Measurements from ENCODE around the gene IGFBP2.

DNA sequence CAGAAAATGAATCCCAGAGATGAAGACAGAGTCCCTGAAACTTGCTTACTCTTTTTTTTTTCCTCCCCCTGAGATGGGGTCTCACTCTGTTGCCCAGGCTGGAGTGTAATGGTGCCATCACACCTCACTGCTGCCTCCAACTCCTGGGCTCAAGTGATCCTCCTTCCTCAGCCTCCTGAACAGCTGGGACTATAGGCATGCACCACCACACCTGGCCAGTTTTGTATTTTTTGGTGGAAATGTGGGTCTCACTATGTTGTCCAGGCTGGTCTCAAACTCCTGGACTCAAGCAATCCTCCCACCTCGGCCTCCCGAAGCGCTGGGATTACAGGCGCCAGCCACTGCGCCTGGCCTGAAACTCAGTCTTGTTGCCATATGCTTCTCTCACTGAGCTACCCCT lies 27.8 kb downstream of the IGFBP2 start:
- TF ChIP-seq CTCF (IDR thresholded peaks at IDR 0.05) (no peak), POLR2A (IDR thresholded peaks at IDR 0.05) (no peak)

Measured in esophagus squamous epithelium (tissue), 4 donors.